ENCODE data around the gene OGFOD3. TPM values are rescaled to one million over a fixed set of nuclear protein-coding genes. Genes with fewer than 3 reads are reported as not detected.
"Not testable (repeated sequence)": the region's sequence is repeated elsewhere in the genome, so short reads cannot be mapped to it uniquely, and the experiment has no call there.

The OGFOD3 gene
- total RNA-seq, 2 experiments from 2014 or later, result 31.1 to 32.9 TPM

DNA sequence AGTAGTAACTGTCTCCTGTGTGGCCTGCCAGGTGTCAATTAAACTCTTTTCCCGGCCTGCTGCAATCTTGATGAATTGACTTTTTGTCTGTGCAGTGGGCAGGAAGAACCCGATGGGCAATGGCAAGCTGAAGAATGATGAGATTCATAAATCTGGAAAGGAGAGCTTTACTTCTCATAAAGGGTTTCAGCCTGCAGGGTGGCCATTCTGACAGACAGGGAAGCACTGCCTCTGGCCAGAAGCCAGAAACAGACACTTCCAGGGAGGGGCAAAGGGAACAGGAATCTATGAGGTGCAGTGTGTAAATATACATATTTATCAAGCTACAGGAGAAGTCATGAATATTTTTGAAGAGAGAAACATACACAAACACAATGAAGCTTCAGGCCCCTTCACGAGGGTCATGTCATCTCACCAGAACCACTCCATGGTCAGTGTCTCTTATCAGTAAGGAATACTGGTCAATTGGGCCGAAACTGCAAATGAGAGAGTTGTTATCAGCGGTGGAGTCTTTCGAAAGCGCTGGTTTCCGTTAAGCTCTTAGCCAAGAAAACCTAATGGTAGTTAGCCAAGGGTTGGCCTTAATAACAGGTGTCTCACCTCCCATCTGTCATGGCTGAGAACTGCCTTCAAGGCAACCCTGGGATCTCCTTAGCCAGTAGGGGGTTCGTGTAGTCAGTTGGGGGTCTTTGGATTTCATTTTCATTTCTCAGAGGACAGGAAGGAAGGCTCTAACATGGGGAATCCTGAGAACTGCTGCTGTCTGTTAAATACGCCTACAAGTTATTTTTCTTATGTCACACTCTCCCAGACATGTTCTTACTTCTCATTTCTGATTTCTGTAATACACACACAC, 38.9 kb upstream of the OGFOD3 start:
- H3K4me1 Mint-ChIP-seq (ENCODE audit: low read depth), result peaks cover 28% of the 10 kb centered on the region
- peak overlapping the region; percentile 97 for H3K27ac Mint-ChIP-seq
- CTCF ChIA-PET, result interaction anchor here (0.8 to 1.4 kb wide), 3 partner anchors 33 to 93 kb away, joined by 3 to 5 read pairs (median 3); no protein-coding TSS in a partner anchor
- intact Hi-C loops (cut with micrococcal nuclease), result no loop called here
- DNase-seq, result no peak
- H3K9me3 Mint-ChIP-seq, result peaks cover 3% of the 10 kb centered on the region
- H3K27me3 Mint-ChIP-seq (ENCODE audit: low read depth), result no peaks in the 10 kb centered on the region
- H3K4me3 Mint-ChIP-seq, result peak overlapping the region; percentile 78
- peaks cover 11% of the 10 kb centered on the region for H3K36me3 Mint-ChIP-seq (ENCODE audit: low read depth)

DNA sequence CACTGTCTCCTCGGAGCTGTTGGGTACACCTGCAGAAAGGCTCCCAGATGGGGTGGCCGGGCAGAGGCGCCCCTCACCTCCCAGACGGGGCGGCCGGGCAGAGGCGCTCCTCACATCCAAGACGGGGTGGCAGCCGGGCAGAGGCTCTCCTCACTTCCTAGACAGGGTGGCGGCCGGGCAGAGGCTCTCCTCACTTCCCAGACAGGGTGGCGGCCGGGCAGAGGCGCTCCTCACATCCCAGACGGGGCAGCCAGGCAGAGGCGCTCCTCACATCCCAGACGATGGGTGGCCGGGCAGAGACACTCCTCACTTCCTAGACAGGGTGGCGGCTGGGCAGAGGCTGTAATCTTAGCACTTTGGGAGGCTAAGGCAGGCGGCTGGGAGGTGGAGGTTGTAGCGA, 35.3 kb upstream of the OGFOD3 start:
- DNase-seq; H3K9me3 Mint-ChIP-seq; H3K27me3 Mint-ChIP-seq (ENCODE audit: low read depth); H3K27ac Mint-ChIP-seq; H3K4me3 Mint-ChIP-seq; CTCF ChIA-PET; intact Hi-C loops (cut with micrococcal nuclease): not testable (repeated sequence)
- H3K36me3 Mint-ChIP-seq (ENCODE audit: low read depth), result peaks cover 21% of the 10 kb centered on the region
- peaks cover 39% of the 10 kb centered on the region for H3K4me1 Mint-ChIP-seq (ENCODE audit: low read depth)

DNA sequence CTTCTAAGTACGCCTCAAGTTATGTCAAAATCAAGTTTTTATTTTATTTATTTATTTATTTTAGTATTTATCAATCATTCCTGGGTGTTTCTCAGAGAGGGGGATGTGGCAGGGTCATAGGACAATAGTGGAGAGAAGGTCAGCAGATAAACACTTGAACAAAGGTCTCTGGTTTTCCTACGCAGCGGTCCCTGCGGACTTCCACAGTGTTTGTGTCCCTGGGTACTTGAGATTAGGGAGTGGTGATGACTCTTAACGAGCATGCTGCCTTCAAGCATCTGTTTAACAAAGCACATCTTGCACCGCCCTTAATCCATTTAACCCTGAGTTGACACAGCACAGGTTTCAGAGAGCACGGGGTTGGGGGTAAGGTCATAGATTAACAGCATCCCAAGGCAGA, 34.8 kb upstream of the OGFOD3 start:
- Mint-ChIP-seq H3K4me1 (ENCODE audit: low read depth) (peaks cover 39% of the 10 kb centered on the region), H3K36me3 (ENCODE audit: low read depth) (peaks cover 21% of the 10 kb centered on the region), H3K27ac (peak overlapping the region; percentile 99)
- intact Hi-C loops (cut with micrococcal nuclease); H3K9me3 Mint-ChIP-seq; H3K27me3 Mint-ChIP-seq (ENCODE audit: low read depth); DNase-seq; H3K4me3 Mint-ChIP-seq; CTCF ChIA-PET: not testable (repeated sequence)

DNA sequence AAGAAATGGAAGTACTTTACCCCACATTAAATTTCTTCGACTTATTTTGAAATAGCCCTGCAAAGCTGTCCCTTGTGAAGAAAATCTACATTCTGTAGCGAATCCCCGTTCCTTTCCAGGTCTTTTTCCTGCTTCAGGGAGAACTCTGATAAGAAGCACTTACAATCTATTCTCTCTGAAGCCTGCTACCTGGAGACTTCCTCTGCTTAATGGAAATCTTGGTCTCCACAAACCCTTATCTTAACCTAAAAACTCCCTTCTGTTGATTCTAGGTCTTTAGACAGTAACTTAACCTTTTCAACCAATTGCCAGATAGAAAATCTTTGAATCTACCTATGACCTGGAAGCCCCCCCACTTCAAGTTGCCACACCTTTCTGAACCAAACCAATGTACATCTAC, 33.8 kb upstream of the OGFOD3 start:
- CTCF ChIA-PET, result no interaction called here
- intact Hi-C loops (cut with micrococcal nuclease), result no loop called here
- H3K36me3 Mint-ChIP-seq (ENCODE audit: low read depth), result peaks cover 23% of the 10 kb centered on the region
- H3K4me3 Mint-ChIP-seq, result peak overlapping the region; percentile 17
- H3K4me1 Mint-ChIP-seq (ENCODE audit: low read depth), result peaks cover 37% of the 10 kb centered on the region
- peaks cover 3% of the 10 kb centered on the region for H3K9me3 Mint-ChIP-seq
- no peaks in the 10 kb centered on the region for H3K27me3 Mint-ChIP-seq (ENCODE audit: low read depth)
- no peak for DNase-seq
- peak overlapping the region; percentile 99 for H3K27ac Mint-ChIP-seq

DNA sequence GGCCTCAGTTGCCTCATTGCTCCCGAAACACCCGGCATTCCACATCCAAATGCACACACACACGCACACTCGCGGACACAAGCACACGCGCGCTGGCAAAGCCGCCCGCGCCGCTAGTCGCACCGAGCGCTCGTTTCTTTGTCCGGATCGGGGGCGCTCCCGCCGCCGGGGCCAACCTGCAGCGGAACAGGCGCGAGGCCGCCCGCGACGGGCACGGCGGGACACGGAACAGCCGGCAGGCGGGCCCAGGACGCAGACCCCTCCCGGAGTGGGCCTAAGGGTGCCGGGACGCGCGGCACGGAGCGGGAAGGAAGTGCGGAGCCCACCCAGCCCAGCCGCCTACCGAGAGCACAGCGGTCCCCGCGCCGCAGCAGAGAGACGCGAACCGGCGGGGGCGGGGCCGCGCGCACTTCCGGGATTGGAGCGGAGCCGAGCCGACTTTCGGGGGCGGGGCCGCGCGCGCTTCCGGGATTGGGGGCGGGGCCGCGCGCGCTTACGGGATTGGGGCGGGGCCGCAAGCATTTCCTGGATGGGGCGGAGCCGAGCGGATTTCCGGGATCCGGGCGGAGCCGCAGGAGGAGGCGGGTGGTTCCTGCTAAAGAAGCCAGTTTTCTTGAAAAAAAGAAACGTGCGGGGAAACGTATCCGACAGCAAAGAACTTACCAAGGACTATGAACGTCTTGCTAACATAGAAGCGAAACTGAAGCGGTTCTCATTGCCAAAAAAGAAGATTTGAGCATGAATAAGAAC, 32.1 kb upstream of the OGFOD3 start, which contains the start of gene CYBC1:
TSS of gene CYBC1 (minus strand) at position 396 of the 750 bp plus-strand sequence. CDS start 1,498 bp downstream, outside the sequence.
- intact Hi-C loops (cut with micrococcal nuclease), result loop anchor here (1.0 to 2.0 kb wide), 5 partner anchors 8 to 198 kb away; partner anchors contain the start of genes FOXK2, NARF and WDR45B
- Mint-ChIP-seq H3K4me1 (ENCODE audit: low read depth) (peaks cover 41% of the 10 kb centered on the region), H3K9me3 (peaks cover 3% of the 10 kb centered on the region), H3K27ac (peak within 1 kb of the TSS; percentile 99), H3K4me3 (peak within 1 kb of the TSS; percentile 94), H3K27me3 (ENCODE audit: low read depth) (no peaks in the 10 kb centered on the region), H3K36me3 (ENCODE audit: low read depth) (peaks cover 36% of the 10 kb centered on the region)
- DNase-seq, result peak; percentile 97
- CTCF ChIA-PET, result interaction anchor here (1.3 to 1.5 kb wide), 2 partner anchors 23 to 215 kb away, joined by 4 to 5 read pairs; no protein-coding TSS in a partner anchor

DNA sequence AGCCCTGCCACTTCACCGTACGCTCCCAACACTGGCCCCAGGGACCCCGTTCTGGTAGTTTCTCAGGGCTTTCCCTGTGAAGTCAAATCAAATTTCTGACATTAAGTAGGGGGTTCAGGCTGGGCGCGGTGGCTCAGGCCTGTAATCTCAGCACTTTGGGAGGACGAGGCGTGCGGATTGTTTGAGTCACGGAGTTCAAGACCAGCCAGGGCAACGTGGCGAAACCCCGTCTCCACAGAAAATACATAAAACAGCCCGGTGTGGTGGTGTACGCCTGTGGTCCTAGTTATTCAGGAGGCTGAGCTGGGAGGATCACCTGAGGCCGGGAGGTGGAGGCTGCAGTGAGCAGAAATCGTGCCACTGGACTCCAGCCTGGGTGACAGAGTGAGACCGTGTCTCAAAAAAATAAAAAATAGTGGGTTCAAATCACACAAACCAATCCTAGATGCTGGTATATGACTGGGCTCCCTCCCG, 31.5 kb upstream of the OGFOD3 start:
- peak overlapping the region; percentile 99 for H3K27ac Mint-ChIP-seq
- DNase-seq, result peak; percentile 74
- CTCF ChIA-PET, result interaction anchor here (0.6 to 1.7 kb wide), 6 partner anchors 22 to 842 kb away, joined by 3 to 5 read pairs (median 4); no protein-coding TSS in a partner anchor
- peaks cover 36% of the 10 kb centered on the region for H3K36me3 Mint-ChIP-seq (ENCODE audit: low read depth)
- peaks cover 3% of the 10 kb centered on the region for H3K9me3 Mint-ChIP-seq
- peak overlapping the region; percentile 94 for H3K4me3 Mint-ChIP-seq
- peaks cover 41% of the 10 kb centered on the region for H3K4me1 Mint-ChIP-seq (ENCODE audit: low read depth)
- H3K27me3 Mint-ChIP-seq (ENCODE audit: low read depth), result no peaks in the 10 kb centered on the region
- intact Hi-C loops (cut with micrococcal nuclease), result loop anchor here (1.0 to 2.0 kb wide), 5 partner anchors 8 to 198 kb away; partner anchors contain the start of genes FOXK2, HEXD, NARF and OGFOD3

DNA sequence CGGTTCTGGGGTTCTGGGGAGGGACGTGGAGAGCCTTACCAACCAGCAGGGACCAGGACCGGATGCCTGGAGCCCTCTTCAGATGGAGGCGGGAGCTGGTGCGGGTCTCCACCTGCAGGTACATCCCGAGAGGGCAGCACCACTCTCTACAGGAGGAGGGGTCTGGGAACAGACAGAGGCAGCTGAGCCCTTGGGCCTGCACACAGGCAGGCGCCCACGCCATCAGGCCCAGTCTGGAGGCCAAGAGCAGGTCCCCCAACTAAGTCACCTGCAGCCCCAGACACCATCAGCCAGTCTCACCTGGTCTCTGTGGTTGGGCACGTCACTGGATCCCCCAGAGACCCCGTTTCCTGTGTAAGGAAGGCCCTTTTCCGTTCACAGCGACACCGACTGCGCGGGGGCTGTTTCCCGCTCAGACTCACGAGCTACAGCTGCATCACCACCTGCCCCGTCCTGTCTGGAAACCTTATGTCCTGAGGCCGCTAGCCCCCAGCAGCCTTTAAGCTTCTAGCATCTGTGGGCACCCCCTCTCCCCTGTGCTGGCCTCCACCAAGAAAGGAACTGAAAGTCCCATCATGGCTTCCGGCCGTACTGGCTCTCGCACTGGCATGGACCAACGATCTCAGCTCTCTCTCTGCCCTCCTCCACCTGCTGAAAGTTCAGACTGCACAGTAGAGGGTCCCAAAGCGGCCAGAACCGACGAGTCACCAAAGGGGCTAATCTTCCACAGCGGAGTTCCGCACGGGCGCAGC, 30.9 kb upstream of the OGFOD3 start:
- Mint-ChIP-seq H3K4me1 (ENCODE audit: low read depth) (peaks cover 41% of the 10 kb centered on the region), H3K4me3 (peak overlapping the region; percentile 94), H3K9me3 (peaks cover 3% of the 10 kb centered on the region), H3K27me3 (ENCODE audit: low read depth) (no peaks in the 10 kb centered on the region), H3K36me3 (ENCODE audit: low read depth) (peaks cover 36% of the 10 kb centered on the region), H3K27ac (peak overlapping the region; percentile 99)
- intact Hi-C loops (cut with micrococcal nuclease), result loop anchor here (1.0 kb wide), 1 partner anchor 31 kb away; the partner anchor contains the start of genes HEXD and OGFOD3
- CTCF ChIA-PET, result interaction anchor here (0.6 to 1.7 kb wide), 6 partner anchors 22 to 842 kb away, joined by 3 to 5 read pairs (median 4); no protein-coding TSS in a partner anchor
- DNase-seq, result peak; percentile 87

DNA sequence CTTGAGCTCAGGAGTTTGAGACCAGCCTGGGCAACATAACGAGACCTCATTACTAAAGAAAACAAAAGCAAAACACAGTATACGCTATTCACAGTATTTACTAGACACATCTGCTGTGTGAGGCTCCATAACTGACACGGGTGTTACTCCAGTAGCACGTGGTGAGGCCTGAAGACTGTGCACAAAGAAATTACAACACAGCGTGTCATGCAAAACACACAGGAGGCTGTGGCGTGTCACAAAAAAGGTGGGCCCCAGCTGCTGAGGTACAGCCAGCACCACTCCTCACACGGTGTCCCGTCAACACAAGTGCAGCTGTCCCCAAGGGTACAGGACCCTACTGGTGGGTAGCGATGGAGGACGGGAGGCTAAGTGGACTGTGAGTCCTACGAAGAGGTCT, 29.5 kb upstream of the OGFOD3 start:
- H3K27me3 Mint-ChIP-seq (ENCODE audit: low read depth), result no peaks in the 10 kb centered on the region
- H3K27ac Mint-ChIP-seq, result peak overlapping the region; percentile 83
- DNase-seq, result no peak
- CTCF ChIA-PET, result interaction anchor here (0.6 to 1.9 kb wide), 3 partner anchors 33 to 95 kb away, joined by 4 to 5 read pairs (median 5); no protein-coding TSS in a partner anchor
- H3K4me3 Mint-ChIP-seq, result no peak overlapping the region
- H3K4me1 Mint-ChIP-seq (ENCODE audit: low read depth), result peaks cover 41% of the 10 kb centered on the region
- peaks cover 40% of the 10 kb centered on the region for H3K36me3 Mint-ChIP-seq (ENCODE audit: low read depth)
- intact Hi-C loops (cut with micrococcal nuclease), result no loop called here
- H3K9me3 Mint-ChIP-seq, result no peaks in the 10 kb centered on the region

DNA sequence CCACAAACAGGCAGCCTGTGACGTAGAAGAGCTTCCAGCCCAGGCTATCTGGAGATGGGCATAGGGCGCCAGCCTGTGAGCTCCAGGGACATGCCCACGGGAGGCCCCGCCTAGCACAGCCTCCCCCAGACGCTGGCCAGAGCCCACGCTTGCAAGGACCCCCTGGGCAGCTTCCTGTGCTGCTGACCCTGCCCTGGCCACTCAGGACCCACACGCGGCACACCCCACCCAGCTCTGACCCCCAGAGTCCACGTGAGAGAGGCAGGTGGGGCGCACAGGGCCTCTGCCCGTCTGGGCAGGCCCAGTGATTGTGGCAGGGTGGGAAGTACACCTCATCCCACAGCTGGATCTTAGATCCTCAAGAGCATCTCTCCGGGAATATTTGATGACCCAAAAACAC, 28.3 kb upstream of the OGFOD3 start:
- Mint-ChIP-seq H3K27me3 (ENCODE audit: low read depth) (no peaks in the 10 kb centered on the region), H3K36me3 (ENCODE audit: low read depth) (peaks cover 40% of the 10 kb centered on the region), H3K9me3 (no peaks in the 10 kb centered on the region), H3K4me3 (peak overlapping the region; percentile 39), H3K27ac (peak overlapping the region; percentile 56), H3K4me1 (ENCODE audit: low read depth) (peaks cover 32% of the 10 kb centered on the region)
- CTCF ChIA-PET, result interaction anchor here (1.9 kb wide), 1 partner anchor 94 kb away, joined by 5 read pairs; no protein-coding TSS in a partner anchor
- intact Hi-C loops (cut with micrococcal nuclease), result no loop called here
- no peak for DNase-seq

DNA sequence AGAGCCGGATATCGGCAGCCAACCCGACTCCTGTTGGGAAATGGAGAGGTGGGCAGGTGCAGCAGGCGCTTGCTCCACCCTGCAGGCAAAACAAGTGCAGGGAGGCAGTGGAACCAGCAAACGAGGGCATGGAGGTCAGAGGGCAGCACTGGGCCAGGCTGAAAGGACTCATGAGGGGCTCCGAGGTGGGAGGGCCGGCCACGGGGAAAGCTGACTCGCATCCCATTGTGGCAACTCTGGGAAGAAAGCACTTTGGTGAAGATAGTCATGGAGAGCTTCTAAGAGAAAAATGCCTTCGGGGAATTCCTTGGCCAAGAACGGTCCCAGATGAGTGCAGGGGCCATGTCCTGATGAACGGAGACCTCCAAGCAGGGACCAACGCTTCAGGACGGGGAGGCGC, 27.7 kb upstream of the OGFOD3 start:
- Mint-ChIP-seq H3K9me3 (no peaks in the 10 kb centered on the region), H3K4me1 (ENCODE audit: low read depth) (peaks cover 27% of the 10 kb centered on the region), H3K36me3 (ENCODE audit: low read depth) (peaks cover 40% of the 10 kb centered on the region), H3K27ac (peak overlapping the region; percentile 56), H3K27me3 (ENCODE audit: low read depth) (no peaks in the 10 kb centered on the region), H3K4me3 (no peak overlapping the region)
- DNase-seq, result no peak
- intact Hi-C loops (cut with micrococcal nuclease), result no loop called here
- CTCF ChIA-PET, result interaction anchor here (1.9 kb wide), 1 partner anchor 94 kb away, joined by 5 read pairs; no protein-coding TSS in a partner anchor

DNA sequence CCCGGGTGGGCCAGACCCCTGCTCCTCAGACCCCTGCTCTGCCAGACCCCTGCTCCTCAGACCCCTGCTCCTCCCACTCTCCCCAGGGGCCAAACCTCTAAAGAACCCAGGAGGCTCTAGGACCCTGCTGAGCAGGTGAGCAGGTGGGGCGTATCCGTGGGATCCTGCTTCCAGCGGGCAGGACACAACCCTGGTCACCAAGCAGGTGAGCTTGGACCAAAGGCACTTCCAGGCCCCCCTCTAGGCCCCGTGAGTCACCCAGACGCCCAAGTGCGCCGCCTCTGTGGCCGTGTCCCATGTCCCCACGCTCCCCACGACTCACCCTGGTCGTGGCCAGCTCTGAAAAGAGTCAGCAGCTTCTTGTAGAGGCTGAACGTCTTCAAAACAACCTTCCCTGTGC, 27.2 kb upstream of the OGFOD3 start:
- H3K27me3 Mint-ChIP-seq (ENCODE audit: low read depth), result no peaks in the 10 kb centered on the region
- DNase-seq, result no peak
- no peaks in the 10 kb centered on the region for H3K9me3 Mint-ChIP-seq
- no peak overlapping the region for H3K4me3 Mint-ChIP-seq
- intact Hi-C loops (cut with micrococcal nuclease), result no loop called here
- peaks cover 40% of the 10 kb centered on the region for H3K36me3 Mint-ChIP-seq (ENCODE audit: low read depth)
- peaks cover 25% of the 10 kb centered on the region for H3K4me1 Mint-ChIP-seq (ENCODE audit: low read depth)
- no peak overlapping the region for H3K27ac Mint-ChIP-seq
- CTCF ChIA-PET, result no interaction called here

Data from activated naive CD4-positive, alpha-beta T cell treated with anti-CD3 and anti-CD28 coated beads for 36 hours (primary cell).